H1 (cell line): Measurements from ENCODE around the gene PSMD9. TPM values are rescaled to one million over a fixed set of nuclear protein-coding genes. Genes with fewer than 3 reads are reported as not detected.

Experiments
- ASH2L ChIP-seq: fragments of 200-600, 300-600 bp; sonication (generic); IDR thresholded peaks from one replicate; pipeline ENCODE4 v1.7.1; 2017; ENCODE audit warnings: low read length
- CBX5 ChIP-seq: fragments of 300-800, 300-1000 bp; sonication (generic); IDR thresholded peaks from 2 replicates; pipeline ENCODE4 v1.7.1; 2016; ENCODE audit warnings: antibody characterized with exemption, low read length, low read depth
- CHD2 ChIP-seq: IDR thresholded peaks from 2 replicates; pipeline ENCODE4 v1.6.1; 2012; ENCODE audit warnings: low read length, improper control_type of control experiment
- GTF2F1 ChIP-seq: IDR thresholded peaks from 2 replicates; pipeline ENCODE4 v1.6.1; 2012; ENCODE audit warnings: low read depth, low read length, improper control_type of control experiment, borderline replicate concordance
- JUND ChIP-seq: IDR thresholded peaks from 2 replicates; pipeline ENCODE4 v1.6.1; 2011; ENCODE audit warnings: mild to moderate bottlenecking, improper control_type of control experiment, low read length
- RXRA ChIP-seq: IDR thresholded peaks from 2 replicates; pipeline ENCODE4 v1.6.1; 2011; ENCODE audit warnings: low read depth, mild to moderate bottlenecking, low read length, moderate library complexity; ENCODE audit not compliant: insufficient read depth
- SP2 ChIP-seq: IDR thresholded peaks from 2 replicates; pipeline ENCODE4 v1.6.1; 2012; ENCODE audit warnings: mild to moderate bottlenecking, low read length, inconsistent platforms
- TEAD4 ChIP-seq: IDR thresholded peaks from 2 replicates; pipeline ENCODE4 v1.6.1; 2012; ENCODE audit warnings: low read depth, low read length, inconsistent platforms, mixed read lengths
- polyA plus RNA-seq, 7 experiments: library from polyadenylated mRNA; depleted of rRNA in 3 of 7; stranded (reverse) in 5 of 7; unstranded in 2 of 7; fragments of >200 nt in 5 of 7; fragments of 200-250 nt in 2 of 7; gene quantifications; 1 replicate in 5 of 7; 2 replicates in 1 of 7; 4 replicates in 1 of 7; pipeline versions ENCODE4 v1.2.1 to v1.2.3, GENCODE V29; 2011 to 2013; ENCODE audit warnings: missing spikeins in 2 of 7, mixed read lengths in 2 of 7
- total RNA-seq: library from RNA; stranded (reverse); fragmentation: NEBNext Ultra II Directional; extraction: Animal tissue kit (Norgen Biotek cat#: 25700); gene quantifications from 2 replicates; pipeline ENCODE4 v1.2.1, GENCODE V29; 2021

The PSMD9 gene
- total and polyA plus RNA-seq, 2 of the 8 experiments (the other 6 are each of a cell fraction or from before 2014, with no cell fraction given), result 28.8 to 36.1 TPM

- TF ChIP-seq RXRA (no peak), SP2 (no peak), CHD2 (no peak), JUND (no peak), TEAD4 (no peak), ASH2L (no peak), CBX5 (no peak), GTF2F1 (no peak)
Observed at GRCh38 chr12:121872546-121873215, 15.9 kb upstream of the PSMD9 start (continued).
